GM10248 (cell line): ENCODE results near the gene SERPINA1.

Source experiments
- CTCF ChIA-PET: fragments of 300-600 bp; sonication (Branson Sonifier 250); formaldehyde crosslinking; extraction: SDS; loops from one replicate; lab custom pipeline; 2021; ENCODE audit warnings: antibody characterized with exemption; lab: Yijun Ruan, JAX
- POLR2A ChIA-PET: fragments of 350-650 bp; sonication (Branson Sonifier 250); formaldehyde crosslinking; extraction: SDS; loops from one replicate; lab custom pipeline; 2020; ENCODE audit warnings: antibody characterized with exemption; lab: Yijun Ruan, JAX
- DNase-seq: peaks from one replicate; pipeline ENCODE4 v3.0.0; 2012; ENCODE audit errors: extremely low spot score
- TF ChIP-seq, protein P1 (sequence below): IDR thresholded peaks from 2 replicates; pipeline ENCODE4 v1.5.1; 2012; ENCODE audit warnings: mild to moderate bottlenecking, low read depth; ENCODE audit errors: extremely low read depth, missing control alignments, control extremely low read depth

Gene SERPINA1

DNA sequence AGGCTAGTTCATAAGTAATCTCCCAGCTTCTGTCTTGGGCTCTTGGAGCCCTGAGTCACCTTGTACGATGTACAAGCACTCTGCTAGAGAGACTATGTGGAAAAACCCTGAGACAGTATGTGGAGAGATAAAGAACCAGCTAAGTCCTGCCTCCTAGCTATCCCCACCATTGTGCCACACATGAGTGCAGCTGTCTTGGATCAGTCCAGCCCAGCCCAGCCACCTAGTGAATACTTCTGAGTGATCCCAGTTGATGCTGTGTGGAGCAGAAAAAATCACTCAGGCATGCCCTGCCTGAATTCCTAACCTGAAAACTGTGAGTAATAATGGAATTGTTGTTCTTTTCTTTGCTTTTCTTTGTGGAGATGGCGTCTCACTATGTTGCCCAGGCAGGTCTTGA, 60.2 kb downstream of the SERPINA1 start:
- TF ChIP-seq, protein P1, sequence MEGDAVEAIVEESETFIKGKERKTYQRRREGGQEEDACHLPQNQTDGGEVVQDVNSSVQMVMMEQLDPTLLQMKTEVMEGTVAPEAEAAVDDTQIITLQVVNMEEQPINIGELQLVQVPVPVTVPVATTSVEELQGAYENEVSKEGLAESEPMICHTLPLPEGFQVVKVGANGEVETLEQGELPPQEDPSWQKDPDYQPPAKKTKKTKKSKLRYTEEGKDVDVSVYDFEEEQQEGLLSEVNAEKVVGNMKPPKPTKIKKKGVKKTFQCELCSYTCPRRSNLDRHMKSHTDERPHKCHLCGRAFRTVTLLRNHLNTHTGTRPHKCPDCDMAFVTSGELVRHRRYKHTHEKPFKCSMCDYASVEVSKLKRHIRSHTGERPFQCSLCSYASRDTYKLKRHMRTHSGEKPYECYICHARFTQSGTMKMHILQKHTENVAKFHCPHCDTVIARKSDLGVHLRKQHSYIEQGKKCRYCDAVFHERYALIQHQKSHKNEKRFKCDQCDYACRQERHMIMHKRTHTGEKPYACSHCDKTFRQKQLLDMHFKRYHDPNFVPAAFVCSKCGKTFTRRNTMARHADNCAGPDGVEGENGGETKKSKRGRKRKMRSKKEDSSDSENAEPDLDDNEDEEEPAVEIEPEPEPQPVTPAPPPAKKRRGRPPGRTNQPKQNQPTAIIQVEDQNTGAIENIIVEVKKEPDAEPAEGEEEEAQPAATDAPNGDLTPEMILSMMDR = no peak
- no peak for DNase-seq
- CTCF ChIA-PET = interaction anchor here (1.6 kb wide), 1 partner anchor 18 kb away, joined by 3 read pairs; no protein-coding TSS in a partner anchor
- POLR2A ChIA-PET = no interaction called here
